Activated effector memory CD4-positive, alpha-beta T cell treated with anti-CD3 and anti-CD28 coated beads, Interleukin-2, amount 50 U/mL, for 16 hours (primary cell): ENCODE measurements around the gene TBX15.

Experiments used
- DNase-seq: peaks from one replicate; pipeline ENCODE4 v3.0.0-alpha.2; 2020

TBX15 gene

GRCh38 chr1:118984722-118985639, 3.2 kb downstream of the TBX15 start:
- no peak for DNase-seq

- DNase-seq = no peak
Observed at GRCh38 chr1:118984086-118984721, 3.9 kb downstream of the TBX15 start.

- no peak for DNase-seq
Observed at GRCh38 chr1:118983558-118984041, 4.5 kb downstream of the TBX15 start.

DNA sequence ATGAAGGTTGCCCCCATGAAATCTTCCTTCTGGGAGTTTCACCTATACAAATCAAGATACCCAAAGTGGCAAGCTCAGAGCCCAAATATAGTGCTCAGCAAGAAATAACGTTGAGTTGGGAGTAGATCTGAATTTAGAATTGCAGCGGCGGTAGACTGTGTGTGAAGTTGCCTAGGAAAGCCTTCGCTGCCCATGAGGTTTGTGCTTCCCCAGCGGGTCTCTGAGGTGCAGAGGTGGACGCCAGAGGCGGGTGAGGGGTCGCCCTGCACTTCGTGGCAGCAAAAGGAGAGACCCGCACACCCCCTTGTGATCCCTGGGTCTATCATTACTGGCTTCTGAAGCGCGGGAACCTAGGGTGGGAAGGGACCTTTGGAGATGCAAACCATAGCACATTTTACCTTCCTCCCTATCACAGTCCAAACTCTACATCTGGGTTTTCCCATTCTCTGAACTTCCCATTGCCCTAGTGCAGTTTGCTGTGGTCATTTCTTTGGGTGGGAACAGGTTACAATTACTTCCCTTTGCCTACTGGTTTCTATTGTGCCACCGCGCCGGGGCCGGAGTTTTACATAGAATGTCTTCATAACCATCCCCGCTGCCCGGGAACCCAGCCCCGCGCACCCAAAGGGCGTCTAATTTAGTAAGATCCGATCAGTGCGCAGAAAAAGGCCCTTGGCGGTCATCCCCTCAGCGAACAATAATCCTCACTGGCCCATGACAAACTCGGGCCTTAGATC, 5.2 kb downstream of the TBX15 start:
- no peak for DNase-seq

DNA sequence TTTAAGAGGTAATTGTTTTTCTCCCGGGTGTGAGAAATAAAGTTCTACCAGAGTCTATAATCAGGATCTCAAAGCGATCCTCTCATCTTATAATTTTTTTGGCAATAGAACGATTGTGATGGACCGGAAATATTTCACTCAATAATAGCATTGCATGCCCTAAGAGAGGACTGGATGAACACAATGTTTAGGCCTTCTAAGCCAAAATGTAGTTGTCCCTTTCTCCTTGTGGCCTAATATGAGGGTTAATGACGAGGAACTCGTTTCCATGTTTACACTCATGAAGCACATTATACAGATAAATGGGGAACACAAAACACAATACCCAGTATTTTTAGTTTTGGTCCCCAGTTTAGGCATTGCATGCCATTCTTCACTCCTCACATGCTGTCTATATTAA, 5.9 kb downstream of the TBX15 start:
- no peak for DNase-seq

DNA sequence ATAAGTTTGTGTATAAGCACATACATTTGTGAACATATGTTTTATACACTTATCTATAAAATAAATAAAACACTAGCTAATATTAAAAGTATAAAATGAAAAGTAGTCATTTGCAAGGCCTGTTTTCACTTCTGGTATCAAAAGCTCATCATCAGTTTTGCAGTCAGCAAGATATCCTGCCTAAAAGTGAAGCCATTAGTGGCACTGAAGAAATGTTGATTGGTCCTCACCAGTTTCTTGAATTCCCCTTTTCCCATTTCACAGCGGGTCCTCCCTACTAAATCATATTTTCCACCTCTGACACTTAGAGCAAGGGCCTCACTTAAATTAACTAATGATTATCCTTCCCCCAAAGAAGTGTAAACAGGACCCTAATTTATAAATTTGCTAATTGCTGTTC, 6.7 kb downstream of the TBX15 start:
- no peak for DNase-seq

DNA sequence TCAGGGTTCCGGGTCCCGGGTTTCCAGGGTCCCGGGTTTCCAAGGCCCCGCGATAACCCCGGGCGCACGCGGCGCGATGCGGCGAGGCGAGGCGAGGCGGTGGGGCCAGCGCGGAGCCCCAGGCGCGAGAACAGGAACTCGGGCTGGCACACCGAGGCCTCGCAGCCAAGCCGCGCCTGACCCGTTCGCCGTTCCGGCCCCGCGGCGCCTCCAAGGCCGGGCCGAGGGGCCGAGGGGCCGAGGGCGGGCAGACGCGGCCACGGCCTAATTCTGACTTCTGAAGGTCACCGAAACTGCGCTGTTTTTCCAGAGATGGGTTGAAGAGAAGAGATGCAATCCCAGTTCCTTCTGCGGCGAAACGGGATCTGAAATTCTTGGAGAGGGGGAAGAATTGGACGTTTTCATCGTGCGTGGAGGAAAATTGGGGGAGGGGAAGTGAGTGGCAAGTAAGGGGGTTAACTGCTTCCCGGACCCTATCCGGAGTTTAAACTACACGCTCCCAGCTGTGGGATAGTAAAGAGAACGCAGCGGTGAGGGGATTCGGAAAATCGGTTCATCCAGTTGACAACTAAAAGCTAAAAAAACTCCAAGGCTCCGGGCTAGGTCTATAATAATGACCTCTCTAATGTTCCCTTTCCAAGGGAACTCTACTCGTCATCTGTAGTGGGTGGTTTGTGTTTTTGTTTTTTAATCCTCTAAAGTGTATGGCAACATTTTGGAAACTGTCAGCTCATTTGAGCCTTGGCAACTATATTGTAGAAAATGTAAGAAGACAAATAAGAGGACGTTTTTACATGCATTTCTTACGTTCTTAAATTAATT, 8.2 kb downstream of the TBX15 start:
- no peak for DNase-seq

DNA sequence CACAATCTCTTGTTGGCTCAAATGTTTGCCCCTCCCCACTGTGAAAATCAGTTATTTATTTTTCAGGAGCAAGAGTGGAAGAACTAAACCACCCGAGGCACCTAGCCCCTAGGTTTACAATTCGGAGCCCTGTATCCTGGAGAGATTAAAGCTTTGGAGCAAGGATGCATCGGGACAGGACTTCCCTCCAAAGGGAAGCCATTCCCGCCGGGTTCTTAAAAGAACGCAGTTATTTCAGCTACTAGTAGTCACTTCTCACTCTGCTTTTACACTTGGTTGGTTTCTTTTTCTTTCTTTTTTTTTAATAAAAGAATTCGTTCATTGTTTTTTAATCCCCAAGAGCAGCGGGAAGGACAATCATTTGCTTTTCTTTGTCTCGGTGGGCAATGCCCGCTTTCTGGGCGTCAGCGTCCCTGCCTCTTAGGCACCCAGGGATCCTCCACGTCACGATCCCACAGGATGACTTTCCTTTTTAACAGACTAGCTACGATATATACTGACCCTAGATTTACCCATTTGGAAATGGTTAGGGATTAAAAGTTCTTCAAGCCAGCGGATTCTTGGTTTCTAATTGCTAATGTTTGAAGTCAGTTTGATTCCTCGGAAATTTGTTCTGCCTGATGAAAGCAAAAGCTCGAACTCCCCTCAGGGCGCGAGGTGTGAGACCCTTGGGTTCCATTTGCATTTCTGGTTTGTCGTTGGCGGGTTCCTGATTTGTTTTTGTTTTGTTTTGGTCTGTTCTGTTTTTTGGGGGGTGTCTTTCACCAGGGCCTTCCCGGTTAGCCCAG, 9.0 kb downstream of the TBX15 start:
- DNase-seq = no peak

DNA sequence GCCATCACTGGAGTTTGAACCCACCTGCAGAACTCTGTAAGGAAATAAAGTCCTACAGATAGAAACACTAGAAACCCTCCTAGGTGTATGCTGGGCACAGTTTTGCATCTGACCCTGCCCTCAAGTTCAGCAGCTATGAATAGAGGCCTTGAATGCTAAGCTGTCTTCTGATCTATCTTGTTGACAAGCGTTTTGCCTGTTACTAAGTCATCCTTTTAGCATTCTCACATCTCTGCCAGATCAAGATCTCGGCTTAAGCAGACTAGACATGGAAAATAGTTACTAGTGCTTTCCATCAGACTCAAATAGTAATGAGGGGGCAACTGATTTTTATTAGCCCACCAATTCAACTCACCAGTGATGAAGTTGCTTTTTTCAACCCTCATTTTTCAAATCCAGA, 10.5 kb downstream of the TBX15 start:
- no peak for DNase-seq

- DNase-seq = no peak
Observed at GRCh38 chr1:118974661-118975060, 13.5 kb downstream of the TBX15 start.

- DNase-seq = no peak
Observed at GRCh38 chr1:118973531-118974137, 14.5 kb downstream of the TBX15 start.

GRCh38 chr1:118973032-118973431, 15.1 kb downstream of the TBX15 start:
- no peak for DNase-seq

DNA sequence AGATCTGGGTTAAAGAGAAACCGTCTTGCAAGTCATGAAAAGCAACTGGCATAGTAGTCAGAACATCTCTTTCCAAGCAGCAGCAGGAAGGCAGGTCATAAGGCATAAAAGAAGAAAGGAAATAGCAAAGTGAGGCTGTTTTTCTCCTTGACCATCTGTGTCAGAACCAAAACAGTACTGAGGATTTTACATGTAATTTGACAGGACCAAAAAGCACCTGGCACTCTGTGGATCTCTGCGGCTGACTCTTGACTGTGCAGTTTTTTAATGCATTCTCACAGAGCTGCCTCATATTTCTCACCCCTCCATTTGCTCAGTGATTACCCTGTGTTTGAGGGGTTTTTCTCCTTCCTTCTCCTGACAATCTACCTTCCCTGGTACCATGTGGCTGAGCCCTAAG, 17.7 kb downstream of the TBX15 start:
- DNase-seq = no peak

- no peak for DNase-seq
Observed at GRCh38 chr1:118963456-118964430, 24.4 kb downstream of the TBX15 start.

GRCh38 chr1:118963138-118963455, 25.0 kb downstream of the TBX15 start:
- DNase-seq = no peak

DNA sequence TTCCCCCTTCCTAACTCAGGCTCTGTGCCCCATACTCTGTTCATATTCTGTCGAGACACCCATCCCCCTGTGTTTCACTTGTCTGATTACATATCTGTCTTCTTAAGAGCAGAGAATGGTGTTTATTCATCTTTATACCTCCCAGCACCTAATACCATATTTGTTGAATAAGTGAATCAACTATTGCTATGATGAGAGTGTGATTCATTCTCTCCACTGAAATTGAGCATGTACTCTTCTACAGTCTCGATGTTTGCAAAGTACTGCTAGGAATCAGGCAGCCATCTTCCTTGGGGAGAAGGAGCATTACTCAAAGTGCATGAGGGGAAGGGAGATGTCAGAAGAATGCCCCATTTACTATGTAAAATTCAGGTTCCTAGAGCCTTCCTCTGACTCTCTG, 27.0 kb downstream of the TBX15 start:
- DNase-seq = no peak

- DNase-seq = no peak
Observed at GRCh38 chr1:118960567-118961136, 27.5 kb downstream of the TBX15 start.

GRCh38 chr1:118960026-118960561, 28.0 kb downstream of the TBX15 start:
- DNase-seq = no peak

DNA sequence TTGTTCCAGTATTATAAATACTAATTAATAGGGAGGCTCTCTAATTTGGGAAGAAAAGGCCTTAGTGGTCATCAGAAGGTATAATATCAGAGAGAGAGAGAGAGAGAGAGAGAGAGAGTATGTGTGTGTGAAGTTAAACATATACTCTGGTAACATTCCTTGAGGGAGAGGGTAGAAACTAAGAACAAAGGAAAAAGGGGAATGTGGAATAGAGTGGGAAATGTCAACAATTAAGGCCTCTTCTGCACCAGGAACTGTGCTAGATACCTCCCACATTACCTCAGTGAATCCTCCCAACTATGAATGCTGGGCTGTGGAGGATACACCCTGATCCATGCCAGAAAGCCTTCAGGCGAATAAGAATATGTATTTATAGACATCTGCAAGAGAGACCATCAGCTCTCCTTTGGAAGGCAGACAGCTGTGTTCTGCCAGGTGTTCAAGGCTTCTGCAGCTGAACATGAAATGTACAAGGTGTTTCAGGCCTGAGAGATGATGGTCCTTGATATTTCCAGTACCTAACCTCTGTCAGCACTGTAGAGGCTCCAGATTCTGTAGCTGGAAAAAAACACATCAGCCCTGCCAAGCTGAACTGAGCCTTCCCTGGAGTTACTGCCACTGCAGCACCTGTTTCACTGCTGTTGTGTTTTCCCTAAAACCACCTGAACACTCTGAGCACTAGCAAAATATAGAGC, 29.1 kb downstream of the TBX15 start:
- DNase-seq = no peak
